Ishikawa (cell line): ENCODE data around the gene PCDH9.

Experiments
- CEBPB ChIP-seq: IDR thresholded peaks from 2 replicates; pipeline ENCODE4 v1.6.1; 2012
- CREB1 ChIP-seq: IDR thresholded peaks from 2 replicates; pipeline ENCODE4 v1.6.1; 2012; ENCODE audit warnings: low read depth
- EGR1 ChIP-seq: IDR thresholded peaks from 2 replicates; pipeline ENCODE4 v1.6.1; 2012
- EP300 ChIP-seq: IDR thresholded peaks from 2 replicates; pipeline ENCODE4 v1.6.1; 2012; ENCODE audit warnings: borderline replicate concordance
- FOXM1 ChIP-seq: IDR thresholded peaks from 2 replicates; pipeline ENCODE4 v1.6.1; 2012; ENCODE audit warnings: low read depth, borderline replicate concordance
- NFIC ChIP-seq: IDR thresholded peaks from 2 replicates; pipeline ENCODE4 v1.6.1; 2012
- RAD21 ChIP-seq: IDR thresholded peaks from 2 replicates; pipeline ENCODE4 v1.6.1; 2012; ENCODE audit warnings: low read depth
- TAF1 ChIP-seq: IDR thresholded peaks from 2 replicates; pipeline ENCODE4 v1.6.1; 2012; ENCODE audit warnings: low read depth, mild to moderate bottlenecking
- TCF12 ChIP-seq: IDR thresholded peaks from 2 replicates; pipeline ENCODE4 v1.6.1; 2012; ENCODE audit warnings: low read depth
- TEAD4 ChIP-seq: IDR thresholded peaks from 2 replicates; pipeline ENCODE4 v1.6.1; 2012
- YY1 ChIP-seq: IDR thresholded peaks from 2 replicates; pipeline ENCODE4 v1.6.1; 2012; ENCODE audit warnings: low read depth
- ZBTB7A ChIP-seq: IDR thresholded peaks from 2 replicates; pipeline ENCODE4 v1.6.1; 2012; ENCODE audit warnings: low read depth
- TF ChIP-seq, protein P1 (sequence below): IDR thresholded peaks from 2 replicates; pipeline ENCODE4 v1.6.1; 2012
- TF ChIP-seq, protein P2 (sequence below): IDR thresholded peaks from 2 replicates; pipeline ENCODE4 v1.6.1; 2012; ENCODE audit warnings: low read depth, mild to moderate bottlenecking
- TF ChIP-seq, protein P3 (sequence below): IDR thresholded peaks from 2 replicates; pipeline ENCODE4 v1.6.1; 2012

The PCDH9 gene

DNA sequence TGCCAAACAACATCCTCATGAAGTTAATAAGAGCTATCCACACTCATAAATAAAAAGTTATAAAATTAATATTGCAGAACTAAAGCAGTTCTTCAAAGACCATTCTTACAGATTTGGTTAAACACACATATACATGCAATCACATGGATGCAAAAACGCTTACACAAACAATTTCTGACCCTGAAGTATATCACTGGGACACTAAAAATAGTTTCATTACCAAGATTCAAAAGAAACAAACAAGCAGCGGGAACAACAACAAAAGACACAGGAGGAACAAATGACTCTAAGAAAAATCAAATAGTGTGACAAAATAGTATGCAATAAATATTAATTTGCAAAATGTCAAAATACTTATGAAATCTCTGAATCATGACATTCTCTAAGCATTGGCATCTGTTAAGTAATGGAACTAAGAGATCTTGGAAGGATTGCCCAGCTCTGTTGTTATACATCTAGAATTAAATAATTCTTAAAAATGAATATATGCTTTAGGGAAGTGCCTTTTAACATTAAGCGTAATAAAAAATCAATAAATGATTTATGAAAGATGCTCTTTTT, 132.2 kb downstream of the PCDH9 start:
- TF ChIP-seq FOXM1 = 0 out of 2 replicates have a peak, but pooled peaks have one; percentile 23
- TF ChIP-seq TAF1 = no peak

DNA sequence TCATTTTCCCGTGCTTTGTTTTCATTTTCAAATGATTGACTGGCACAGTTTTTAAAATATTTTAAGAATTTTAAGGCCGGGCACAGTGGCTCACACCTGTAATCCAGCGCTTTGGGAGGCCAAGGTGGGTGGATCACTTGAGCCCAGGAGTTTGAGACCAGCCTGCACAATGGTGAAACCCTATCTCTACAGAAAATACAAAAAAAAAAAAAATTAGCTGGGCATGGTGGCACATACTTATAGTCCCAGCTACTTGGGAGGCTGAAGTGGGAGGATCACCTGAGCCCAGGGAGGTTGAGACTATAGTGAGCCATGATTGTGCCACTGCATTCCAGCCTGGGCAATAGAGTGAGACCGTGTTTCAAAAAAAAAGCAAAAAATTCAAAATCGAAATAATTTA, 133.2 kb downstream of the PCDH9 start:
- TF ChIP-seq TCF12 (peak; percentile 82), EP300 (peak; percentile 87), YY1 (0 out of 2 replicates have a peak, but pooled peaks have one; percentile 22), TEAD4 (peak; percentile 82), FOXM1 (peak; percentile 74)
- TF ChIP-seq, protein P1, sequence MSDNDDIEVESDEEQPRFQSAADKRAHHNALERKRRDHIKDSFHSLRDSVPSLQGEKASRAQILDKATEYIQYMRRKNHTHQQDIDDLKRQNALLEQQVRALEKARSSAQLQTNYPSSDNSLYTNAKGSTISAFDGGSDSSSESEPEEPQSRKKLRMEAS = 0 out of 2 replicates have a peak, but pooled peaks have one; percentile 25

DNA sequence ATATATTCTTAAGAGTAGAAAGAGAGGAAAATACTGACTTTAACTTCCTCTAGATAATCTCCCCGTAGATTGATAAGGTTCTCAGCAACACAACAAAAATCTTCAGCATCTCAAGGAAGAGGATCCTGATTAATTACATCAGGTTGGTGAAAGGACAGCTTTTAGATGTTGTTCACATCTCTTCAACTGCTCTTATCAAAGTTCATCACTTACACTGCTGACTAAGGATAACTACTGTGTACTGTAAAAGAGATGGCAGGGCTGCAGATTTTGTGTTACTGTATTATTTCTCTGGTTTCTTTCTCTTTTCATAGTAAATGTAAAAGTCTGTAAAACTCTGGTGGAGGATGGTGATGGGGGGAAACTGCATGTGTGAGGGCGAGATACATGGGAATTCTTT, 133.7 kb downstream of the PCDH9 start:
- TF ChIP-seq TAF1 (no peak), ZBTB7A (no peak), EP300 (no peak), RAD21 (no peak), TCF12 (no peak), FOXM1 (no peak), CEBPB (no peak)
- TF ChIP-seq, protein P1 = no peak
- TF ChIP-seq, protein P2, sequence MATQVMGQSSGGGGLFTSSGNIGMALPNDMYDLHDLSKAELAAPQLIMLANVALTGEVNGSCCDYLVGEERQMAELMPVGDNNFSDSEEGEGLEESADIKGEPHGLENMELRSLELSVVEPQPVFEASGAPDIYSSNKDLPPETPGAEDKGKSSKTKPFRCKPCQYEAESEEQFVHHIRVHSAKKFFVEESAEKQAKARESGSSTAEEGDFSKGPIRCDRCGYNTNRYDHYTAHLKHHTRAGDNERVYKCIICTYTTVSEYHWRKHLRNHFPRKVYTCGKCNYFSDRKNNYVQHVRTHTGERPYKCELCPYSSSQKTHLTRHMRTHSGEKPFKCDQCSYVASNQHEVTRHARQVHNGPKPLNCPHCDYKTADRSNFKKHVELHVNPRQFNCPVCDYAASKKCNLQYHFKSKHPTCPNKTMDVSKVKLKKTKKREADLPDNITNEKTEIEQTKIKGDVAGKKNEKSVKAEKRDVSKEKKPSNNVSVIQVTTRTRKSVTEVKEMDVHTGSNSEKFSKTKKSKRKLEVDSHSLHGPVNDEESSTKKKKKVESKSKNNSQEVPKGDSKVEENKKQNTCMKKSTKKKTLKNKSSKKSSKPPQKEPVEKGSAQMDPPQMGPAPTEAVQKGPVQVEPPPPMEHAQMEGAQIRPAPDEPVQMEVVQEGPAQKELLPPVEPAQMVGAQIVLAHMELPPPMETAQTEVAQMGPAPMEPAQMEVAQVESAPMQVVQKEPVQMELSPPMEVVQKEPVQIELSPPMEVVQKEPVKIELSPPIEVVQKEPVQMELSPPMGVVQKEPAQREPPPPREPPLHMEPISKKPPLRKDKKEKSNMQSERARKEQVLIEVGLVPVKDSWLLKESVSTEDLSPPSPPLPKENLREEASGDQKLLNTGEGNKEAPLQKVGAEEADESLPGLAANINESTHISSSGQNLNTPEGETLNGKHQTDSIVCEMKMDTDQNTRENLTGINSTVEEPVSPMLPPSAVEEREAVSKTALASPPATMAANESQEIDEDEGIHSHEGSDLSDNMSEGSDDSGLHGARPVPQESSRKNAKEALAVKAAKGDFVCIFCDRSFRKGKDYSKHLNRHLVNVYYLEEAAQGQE = no peak

DNA sequence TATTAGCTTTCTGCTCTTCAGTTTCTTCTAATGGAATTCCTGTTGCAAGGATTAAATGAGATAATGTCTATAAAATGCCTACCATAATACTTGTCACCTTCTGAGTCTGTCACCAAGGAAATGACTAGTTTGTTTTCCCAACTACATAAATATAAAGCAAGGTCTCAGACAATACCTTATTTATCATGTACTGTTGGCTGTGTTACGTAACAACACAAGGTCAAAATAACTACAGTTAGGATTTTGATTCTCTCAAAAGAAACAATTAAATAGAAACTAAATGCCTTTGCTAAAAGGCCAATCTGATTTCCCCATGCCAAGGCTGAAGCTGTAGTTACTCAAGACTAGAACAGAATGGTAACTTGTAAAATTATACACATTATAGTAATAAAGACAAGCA, 134.5 kb downstream of the PCDH9 start:
- TF ChIP-seq CEBPB (peak; percentile 51), FOXM1 (no peak), TCF12 (no peak)

DNA sequence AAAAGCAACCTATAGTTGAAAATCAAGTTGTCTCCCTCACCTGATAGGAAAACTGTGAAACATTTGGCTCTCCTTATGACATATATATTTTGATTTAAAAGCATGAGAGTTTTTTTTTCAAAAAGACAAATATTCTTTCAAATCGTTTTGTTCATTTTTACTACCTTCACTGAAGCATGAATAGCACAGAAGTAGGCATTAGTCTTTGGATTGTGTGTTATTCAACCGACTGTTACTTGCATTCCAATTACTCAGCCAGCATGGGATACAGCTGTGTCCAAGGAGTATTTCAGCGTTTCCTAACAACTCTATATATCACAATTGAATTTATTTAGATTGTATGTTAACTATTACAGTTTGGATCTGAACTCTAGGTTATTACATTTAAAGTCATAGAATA, 135.2 kb downstream of the PCDH9 start:
- TF ChIP-seq CREB1 (no peak), TEAD4 (peak; percentile 83), ZBTB7A (no peak), CEBPB (no peak), EP300 (peak; percentile 90), NFIC (peak; percentile 35; the same call in 1 of the 2 replicates), TAF1 (no peak), TCF12 (peak; percentile 85), YY1 (no peak), EGR1 (no peak), FOXM1 (peak; percentile 84)
- TF ChIP-seq, protein P3, sequence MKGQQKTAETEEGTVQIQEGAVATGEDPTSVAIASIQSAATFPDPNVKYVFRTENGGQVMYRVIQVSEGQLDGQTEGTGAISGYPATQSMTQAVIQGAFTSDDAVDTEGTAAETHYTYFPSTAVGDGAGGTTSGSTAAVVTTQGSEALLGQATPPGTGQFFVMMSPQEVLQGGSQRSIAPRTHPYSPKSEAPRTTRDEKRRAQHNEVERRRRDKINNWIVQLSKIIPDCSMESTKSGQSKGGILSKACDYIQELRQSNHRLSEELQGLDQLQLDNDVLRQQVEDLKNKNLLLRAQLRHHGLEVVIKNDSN = no peak
- TF ChIP-seq, protein P1 = no peak

DNA sequence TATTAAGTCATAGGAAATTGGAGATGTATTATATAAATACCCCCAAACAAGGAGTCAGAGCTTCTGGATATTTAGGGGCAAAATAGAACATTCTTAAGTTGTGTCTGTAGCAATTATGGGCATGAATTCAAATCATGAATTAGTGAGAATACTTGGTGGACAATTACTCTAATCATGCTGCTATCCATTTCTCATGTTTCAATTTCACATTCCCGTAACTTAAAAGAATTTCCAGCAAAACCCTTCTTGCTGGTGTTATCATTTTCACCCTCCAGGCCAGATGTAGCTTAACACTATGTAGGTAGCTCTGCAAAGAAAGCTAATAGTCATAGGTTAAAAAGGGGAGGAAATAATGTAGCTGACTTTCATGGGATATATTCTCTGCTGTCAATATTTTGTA, 136.1 kb downstream of the PCDH9 start:
- TF ChIP-seq TEAD4 (peak; percentile 54; the same call in 1 of the 2 replicates), CEBPB (no peak), ZBTB7A (no peak), FOXM1 (0 out of 2 replicates have a peak, but pooled peaks have one; percentile 50), EGR1 (no peak), TAF1 (no peak), EP300 (peak; percentile 51; the same call in 1 of the 2 replicates)
- TF ChIP-seq, protein P2 = no peak
- TF ChIP-seq, protein P3 = no peak

DNA sequence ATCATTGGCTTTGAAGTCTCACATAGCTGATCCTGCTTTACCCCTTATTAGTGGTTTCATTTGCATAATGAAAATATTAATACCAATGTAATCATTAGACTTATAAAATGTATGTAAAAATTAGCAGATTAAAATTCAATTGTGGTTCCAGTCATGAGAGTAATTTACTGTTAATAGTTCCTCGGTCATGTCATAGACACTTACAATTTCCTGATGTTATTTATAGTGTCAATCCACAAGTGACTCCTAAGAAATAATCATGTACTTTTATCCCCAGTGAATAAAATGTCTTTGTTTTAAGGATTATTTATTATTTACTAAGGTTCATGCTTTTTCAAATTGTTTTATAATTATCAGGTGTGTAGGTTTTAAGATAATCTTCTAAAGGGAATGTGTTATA, 138.5 kb downstream of the PCDH9 start:
- TF ChIP-seq RAD21 (no peak), CEBPB (no peak), TCF12 (no peak), CREB1 (no peak), FOXM1 (no peak), EGR1 (no peak), NFIC (no peak), TAF1 (no peak), EP300 (no peak), ZBTB7A (no peak), YY1 (no peak), TEAD4 (no peak)
- TF ChIP-seq, protein P3 = no peak
- TF ChIP-seq, protein P2 = no peak
- TF ChIP-seq, protein P1 = no peak
